ENCODE results near the gene ZNF23. TPM values are rescaled to one million over a fixed set of nuclear protein-coding genes. Genes with fewer than 3 reads are reported as not detected.

ZNF23 gene
- total RNA-seq (2022; extraction: Qiagen RNA extraction; ENCODE audit: low read depth) = 4.9 to 9.6 TPM (median 6.0 TPM) in 5 replicates

DNA sequence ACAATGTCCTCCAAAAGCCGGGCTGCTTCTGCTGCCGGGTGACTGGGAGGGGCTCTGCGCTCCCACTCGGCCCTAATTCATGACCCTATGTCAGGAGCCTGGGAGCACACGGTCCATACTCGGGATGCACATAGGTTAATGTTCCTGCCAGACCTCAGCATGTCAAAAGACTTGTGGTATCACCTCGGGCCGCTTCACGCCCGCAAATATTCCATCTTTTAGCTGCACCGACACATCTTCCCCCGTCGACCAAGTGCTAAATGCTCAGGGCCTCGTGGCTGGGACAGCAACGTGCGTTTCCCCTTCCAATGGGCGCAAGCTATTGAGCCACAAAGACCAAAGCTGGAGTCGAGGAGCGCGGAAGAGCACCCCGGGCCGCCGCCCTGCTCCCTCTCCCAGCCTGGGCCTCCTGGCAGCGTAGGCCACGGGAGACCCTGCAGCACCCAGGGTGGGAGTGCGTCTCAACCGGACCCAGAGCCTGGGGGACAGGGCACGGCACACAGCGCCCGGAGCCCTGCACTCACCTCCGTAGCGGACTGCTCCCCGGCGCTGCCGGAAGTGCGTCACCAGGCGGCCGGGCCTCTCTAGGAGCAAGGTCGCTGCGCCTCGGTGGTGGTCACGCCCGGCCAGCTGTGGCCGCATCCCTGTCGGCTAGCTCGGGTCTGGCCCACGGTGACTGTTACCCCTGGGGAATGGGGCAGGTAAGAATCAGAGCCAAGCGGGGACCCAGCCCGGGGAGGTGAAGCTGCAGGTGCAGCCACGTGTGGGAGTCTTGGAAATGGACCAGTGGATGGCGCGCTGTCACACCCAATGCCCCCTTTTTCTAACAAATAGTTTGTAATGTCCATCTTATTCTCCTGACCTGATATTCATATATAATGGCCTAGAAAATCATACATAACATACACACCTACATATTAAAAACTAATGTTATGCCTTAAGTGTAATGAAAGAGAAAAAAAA, at the start of gene ZNF23:
Gene ZNF23, minus strand, starts transcription at position 562 of the 963 bp plus-strand sequence. CDS start 5,451 bp downstream, outside the sequence.

DNA sequence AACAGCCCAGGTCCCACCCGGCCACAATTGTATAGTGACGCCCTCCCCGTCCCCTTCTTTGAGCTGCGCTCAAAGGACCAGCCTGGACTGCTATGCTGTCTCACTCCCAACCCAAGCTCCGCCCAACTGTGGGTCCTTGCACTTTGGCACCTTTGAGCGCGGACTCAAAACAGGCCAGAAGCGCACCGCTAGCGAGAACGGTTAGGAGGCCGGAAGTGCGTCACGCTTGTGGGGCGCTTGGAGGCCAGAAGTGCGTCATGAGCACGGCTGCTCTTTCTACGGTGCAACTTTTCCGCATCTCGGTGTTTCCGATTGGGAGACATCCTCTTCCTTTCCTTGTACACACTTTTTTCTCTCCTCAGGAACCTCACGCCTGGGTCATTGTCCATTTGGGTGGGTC, 27.1 kb upstream of the ZNF23 start, which contains the start of gene ZNF19:
Gene ZNF19, minus strand, starts transcription at position 203 of the 400 bp plus-strand sequence. CDS start 7,210 bp downstream, outside the sequence.

DNA sequence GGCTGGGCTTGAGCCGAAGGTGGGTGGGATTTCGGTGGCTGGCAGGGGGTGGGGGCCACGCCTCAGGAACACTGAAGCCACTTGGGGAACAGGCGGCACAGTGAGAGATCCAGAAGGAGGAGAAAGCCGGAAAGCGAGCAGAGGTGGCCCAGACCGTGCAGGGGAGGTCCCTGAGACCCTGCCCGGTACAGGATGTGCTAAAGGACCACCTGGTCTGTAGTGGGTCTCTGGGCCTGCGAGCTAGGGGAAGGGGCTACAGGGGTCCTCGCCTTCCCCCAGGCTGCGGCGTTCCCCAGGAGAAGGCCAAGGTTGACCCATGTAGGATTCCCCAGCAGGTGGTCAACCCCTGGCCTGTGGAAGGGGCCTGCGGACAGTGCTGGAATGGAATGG, 20.0 kb downstream of the ZNF23 start, which contains the start of gene TLE7:
Gene TLE7, minus strand, starts transcription at position 4 of the 390 bp plus-strand sequence. CDS start 8,730 bp downstream, outside the sequence.

Other genes with a start within 250 kb of the ZNF23 start
- 0.23 to 0.79 TPM (median 0.29 TPM) in 5 replicates for gene HYDIN, start 231.5 kb downstream of the ZNF23 start, total RNA-seq (2022; extraction: Qiagen RNA extraction; ENCODE audit: low read depth)
- gene CMTR2, start 172.8 kb downstream of the ZNF23 start, total RNA-seq (2022; extraction: Qiagen RNA extraction; ENCODE audit: low read depth) = 8.1 to 14.4 TPM (median 12.9 TPM) in 5 replicates
- 4.7 to 7.1 TPM (median 5.1 TPM) in 5 replicates for gene CALB2, start 103.5 kb downstream of the ZNF23 start, total RNA-seq (2022; extraction: Qiagen RNA extraction; ENCODE audit: low read depth)
- not detected in 5 replicates for gene TLE7, start 20.2 kb downstream of the ZNF23 start, total RNA-seq (2022; extraction: Qiagen RNA extraction; ENCODE audit: low read depth)
- 1.5 to 4.1 TPM (median 2.1 TPM) in 5 replicates for gene ZNF19, start 27.1 kb upstream of the ZNF23 start, total RNA-seq (2022; extraction: Qiagen RNA extraction; ENCODE audit: low read depth)
- not detected in 5 replicates for gene CHST4, start 64.2 kb upstream of the ZNF23 start, total RNA-seq (2022; extraction: Qiagen RNA extraction; ENCODE audit: low read depth)
- 0.04 TPM in 1 of 5 replicates, not detected in the others for gene TAT, start 114.8 kb upstream of the ZNF23 start, total RNA-seq (2022; extraction: Qiagen RNA extraction; ENCODE audit: low read depth)
- 0.08 to 0.52 TPM (median 0.41 TPM) in 4 of 5 replicates, not detected in the other for gene MARVELD3, start 163.9 kb upstream of the ZNF23 start, total RNA-seq (2022; extraction: Qiagen RNA extraction; ENCODE audit: low read depth)